Stimulated activated CD4-positive, alpha-beta T cell treated with anti-CD3 and anti-CD28 coated beads, Interleukin-4, amount 100 ng/mL, for 48 hours (primary cell): ENCODE results near the gene EPHX1.
"Not testable (repeated sequence)": the region's sequence is repeated elsewhere in the genome, so short reads cannot be mapped to it uniquely, and the experiment has no call there.

Experiments
- DNase-seq, 2 donors: peaks; one replicate each; pipeline ENCODE4 v3.0.0-alpha.2; 2020; ENCODE audit warnings: low read depth in 2 of 2

The EPHX1 gene

DNA sequence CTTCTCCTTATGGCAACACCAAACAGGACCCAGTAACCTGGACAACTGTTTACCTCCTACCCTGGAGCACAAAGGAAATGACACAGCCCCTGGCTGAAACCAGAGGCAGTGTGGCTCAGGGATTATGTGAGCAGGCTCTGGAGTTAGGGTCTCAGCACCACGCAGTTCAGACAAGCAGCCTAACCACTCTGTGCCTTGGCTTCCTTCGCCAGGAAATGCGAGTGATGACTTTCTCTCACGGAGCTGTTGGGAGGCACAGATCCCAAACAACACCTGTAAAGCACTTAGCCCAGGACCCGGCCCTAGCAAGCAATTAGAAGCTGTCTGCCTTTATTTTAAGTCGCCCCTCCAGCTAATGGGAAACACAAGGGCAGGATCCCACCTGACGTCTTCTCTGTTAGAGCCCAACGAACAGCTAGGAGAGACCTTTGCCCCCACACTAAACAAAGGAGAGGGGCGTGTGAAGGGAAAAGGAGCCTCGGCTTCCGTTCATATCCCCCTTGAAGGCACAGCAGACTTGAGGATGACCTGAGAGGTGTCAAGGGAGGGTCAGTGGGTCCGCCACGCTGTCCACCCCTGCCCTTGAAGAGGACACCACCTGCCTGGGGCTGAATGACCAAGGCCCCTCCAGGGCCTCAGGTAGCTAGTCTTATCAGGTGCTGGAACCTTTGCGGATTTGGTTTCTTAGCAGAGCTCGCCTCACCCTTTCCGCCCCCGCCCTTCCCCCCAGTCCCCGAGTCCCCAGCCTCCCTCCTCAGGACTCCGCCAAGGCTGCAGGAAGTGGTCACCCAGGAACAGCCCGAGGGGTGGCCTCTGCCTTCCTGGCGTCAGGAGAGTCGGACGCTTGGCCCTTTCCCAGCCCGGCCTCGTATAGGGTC lies 71.4 kb downstream of the EPHX1 start:
- no peak for DNase-seq

DNA sequence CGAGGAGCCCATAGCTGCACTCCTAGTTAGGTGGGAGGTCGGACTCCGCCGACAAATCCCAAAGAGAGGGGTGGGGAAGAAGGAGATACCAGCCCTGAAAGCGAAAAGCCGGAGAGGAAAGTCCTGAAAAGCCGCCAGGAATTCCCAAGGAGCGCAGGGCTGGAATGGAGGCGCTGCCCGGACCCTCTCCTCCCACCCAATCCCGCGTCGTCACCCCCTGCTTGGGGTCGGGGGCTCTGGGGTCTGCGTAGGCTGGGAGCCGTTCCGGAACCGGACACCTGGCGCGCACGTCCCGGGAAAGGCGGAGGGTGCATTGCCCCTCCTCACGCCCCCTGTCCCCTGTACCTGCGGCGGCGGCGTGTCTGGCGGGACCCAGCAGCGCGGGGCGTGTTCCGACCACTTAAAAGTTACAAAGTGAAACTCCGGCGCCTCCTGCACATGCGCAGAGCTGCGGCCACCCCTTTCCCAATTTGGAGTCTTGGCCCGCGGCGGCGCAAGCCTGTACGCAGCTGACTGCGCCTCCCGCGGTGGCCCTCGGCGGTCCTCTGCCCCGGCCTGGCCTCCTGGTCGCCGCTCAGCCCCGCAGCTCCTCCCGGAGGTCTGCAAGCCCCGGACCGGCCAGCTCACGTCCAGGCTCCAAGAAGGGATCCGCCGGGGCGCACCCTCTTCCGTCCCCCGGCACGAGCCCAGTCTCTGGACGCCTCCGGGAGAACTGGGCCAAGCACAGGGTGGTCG lies 72.2 kb downstream of the EPHX1 start, which contains the start of gene TMEM63A:
Gene TMEM63A, minus strand, starts transcription at position 422 of the 735 bp plus-strand sequence. CDS start 4,800 bp downstream, outside the sequence.
- DNase-seq: peak; percentile 74 to 86

DNA sequence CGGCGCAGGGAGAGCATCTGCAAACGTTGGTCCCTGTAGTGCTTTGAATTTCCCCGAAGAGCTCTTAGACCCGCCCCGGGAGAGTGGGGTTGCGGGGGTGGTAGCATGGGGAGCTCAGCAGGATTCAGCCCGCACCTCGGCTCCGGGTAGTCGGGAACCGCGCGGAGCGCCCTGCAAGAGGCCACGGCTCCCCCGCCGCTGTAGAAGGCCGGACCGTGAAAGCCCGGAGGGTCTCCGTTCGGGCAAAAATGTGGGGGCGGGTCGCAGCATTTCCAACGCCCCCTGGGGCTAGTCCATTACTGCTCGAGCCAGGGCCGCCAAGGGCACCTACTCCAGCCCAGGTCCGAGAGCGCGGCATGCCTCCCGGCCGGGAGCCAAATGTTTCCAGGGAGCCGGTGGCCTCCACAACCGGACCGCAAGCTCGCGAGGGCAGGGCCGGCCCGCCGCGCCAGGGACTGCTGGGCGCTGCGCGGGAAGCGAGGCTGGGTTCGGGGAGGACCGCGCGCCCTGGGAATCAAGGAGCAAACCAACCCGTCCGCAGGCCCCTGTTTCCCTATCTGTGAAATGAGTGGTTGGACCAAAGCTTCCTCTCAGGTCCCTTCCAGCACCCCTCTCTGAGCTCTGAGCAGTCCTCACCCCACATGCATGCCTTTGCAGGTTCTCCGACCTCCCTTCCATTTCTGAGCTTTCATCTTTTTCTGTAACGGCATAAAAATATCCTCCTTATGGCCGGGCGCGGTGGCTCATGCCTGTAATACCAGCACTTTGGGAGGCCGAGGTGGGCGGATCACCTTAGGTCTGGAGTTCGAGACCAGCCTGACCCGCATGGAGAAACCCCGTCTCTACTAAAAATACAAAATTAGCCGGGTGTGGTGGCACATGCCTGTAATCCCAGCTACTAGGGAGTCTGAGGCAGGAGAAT lies 73.0 kb downstream of the EPHX1 start:
- DNase-seq: no peak

DNA sequence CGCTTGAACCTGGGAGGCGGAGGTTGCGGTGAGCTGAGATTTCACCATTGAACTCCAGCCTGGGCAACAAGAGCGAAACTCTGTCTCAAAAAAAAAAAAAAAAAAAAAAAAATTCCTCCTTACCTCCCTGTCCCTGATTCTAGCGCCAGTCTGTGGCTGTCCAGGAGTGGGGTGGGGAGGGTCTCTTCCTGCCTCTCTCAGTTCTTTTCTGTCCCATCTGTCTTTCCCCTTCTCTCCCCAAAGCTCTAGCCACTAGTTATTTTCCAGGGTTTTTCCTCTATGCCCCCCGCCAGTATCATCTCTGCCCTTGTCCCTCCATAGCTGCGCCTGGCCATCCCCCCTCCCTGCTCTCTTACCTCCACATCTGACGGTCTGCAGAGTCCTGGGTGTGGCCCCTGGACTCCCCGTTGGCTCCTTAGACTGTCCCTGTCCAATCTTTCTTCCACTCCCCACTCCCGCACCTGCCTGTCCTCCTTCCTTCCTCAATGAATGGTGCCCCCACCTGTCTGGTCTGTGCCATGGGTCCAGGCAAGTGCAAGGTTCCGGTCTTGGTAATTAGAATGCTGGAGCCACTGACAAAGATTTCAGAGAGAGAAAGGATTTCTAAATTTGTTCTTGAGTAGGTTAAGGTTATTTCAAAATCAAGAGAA lies 73.8 kb downstream of the EPHX1 start:
- no peak for DNase-seq

DNA sequence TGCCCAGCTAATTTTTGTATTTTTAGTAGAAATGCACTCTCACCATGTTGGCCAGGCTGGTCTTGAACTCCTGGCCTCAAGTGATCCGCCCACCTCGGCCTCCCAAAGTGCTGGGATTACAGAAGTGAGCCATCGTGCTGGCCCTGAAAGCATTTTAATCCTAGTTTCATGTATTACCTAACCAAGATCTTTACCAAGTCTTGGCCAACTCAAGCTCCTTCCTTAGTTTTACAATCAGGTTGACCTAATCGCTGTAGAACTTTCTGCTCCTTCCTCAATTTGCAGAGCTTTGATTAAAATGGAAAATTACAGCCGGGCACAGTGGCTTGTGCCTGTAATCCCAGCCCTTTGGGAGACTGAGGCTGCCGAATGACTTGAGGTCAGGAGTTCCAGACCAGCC lies 75.4 kb downstream of the EPHX1 start:
- DNase-seq: no peak

DNA sequence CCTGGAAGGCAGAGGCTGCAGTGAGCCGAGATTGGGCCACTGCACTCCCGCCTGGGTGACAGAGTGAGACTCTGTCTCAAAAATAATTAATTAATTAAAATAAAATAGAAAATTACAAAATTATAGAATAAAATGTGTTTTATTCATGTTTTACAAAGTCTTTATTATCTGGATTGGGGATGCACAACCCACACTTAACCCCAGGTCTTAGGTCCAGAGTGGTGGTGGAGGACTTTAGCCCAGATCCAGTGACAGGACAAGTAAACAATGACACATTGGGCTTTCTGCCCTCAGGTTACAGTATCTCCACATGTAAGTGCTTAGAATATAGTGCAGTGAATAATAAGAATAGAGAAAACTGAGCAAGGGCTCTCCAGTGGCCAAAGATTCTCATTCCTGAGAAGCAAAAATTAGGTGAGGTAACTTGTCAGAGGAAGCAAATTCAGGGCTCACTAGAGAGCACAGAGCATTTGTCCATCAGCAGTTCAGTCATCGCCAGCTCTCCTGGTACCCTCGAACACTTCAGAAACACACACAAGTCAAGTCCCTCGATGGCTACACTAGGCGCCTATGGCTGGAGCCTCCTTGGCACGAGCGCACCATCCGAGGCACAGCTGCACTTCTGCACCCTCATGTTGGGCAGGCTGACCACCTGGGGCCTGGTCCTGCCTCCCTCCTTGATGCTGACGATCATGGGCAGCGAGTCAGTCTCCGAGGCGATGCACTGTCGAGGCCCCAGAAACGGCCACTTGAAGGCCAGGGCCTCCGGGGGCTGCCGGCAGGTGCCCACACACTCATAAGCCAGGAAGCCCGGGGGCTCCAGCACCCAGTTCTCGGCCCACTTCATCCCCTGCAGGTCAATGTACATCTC lies 76.5 kb downstream of the EPHX1 start:
- DNase-seq: no peak

DNA sequence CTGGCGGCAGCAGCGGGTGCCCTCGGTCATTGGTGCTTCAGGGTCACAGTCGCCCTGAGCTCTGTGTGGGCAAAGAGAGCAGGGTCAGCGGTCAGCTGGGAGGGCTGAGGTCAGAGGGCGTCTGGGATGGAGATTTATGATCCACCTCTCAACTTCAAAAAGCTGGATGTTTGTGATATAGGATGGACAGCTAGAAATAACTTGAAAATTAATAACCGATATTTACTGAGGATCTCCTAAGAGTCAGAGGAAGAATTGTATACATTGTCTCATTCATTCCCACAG lies 77.0 kb downstream of the EPHX1 start:
- DNase-seq: no peak

DNA sequence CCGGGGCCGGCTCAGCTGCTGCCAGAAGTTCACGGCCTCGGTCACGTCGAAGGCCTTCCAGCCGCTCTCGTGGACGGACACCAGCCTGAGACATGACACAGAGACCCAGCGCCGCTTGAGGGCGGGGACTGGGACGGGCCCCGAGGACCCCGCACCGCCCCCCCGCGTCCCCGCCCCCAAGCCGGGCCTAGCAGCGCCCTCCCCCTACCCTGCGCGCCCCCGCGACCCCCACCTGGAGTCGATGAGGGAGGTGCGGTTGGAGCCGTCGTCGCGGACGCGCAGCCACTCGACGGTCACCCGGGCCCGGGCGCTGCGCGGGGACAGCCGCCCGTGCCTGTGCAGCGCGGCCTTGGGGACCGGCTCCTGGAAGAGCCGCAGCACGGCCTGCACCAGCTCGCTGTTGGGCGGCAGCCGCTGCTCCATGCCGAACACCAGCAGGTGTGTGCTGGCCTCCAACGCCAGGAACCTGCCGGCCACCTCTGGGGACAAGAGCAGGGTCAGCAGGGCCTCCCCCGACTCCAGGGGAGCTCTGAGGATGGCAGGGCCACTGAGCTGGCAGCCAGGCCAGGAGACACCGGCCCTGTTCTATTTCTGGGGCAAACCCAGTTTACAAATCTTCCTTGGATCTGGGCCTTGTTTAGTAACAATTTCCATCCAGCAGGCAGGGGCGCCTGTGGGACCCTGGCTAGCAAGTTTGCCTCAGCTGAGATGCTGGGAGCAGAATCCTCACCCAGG lies 77.8 kb downstream of the EPHX1 start:
- DNase-seq: not testable (repeated sequence)

DNA sequence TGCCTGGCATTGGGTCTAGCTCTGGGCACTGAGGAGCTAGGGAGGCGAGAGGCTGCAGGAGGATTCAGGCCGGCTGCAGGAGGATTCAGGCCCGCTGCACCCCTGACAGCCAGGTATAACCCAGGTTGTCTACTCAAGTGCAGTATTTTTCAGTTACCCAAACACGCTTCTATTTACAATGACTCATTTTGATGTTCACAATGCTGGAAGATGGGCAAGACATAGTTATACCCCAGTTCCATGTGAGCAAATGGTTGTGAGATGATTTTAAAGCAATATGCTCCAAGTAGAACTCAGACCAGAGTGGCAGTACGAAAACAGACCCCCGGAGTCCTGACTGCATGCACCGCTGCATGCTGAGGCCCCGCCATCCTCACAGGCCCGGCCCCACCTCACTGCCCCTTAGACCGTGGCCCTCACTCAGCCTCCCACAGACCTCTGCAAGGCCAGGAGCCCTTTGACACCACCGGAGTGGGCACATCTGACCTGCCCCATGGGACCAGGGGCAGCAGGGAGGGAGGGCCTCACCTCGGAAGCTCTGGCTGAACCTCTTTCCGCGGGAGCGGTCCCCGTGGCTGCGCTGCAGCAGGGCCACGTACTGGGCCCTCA lies 78.5 kb downstream of the EPHX1 start:
- no peak for DNase-seq

DNA sequence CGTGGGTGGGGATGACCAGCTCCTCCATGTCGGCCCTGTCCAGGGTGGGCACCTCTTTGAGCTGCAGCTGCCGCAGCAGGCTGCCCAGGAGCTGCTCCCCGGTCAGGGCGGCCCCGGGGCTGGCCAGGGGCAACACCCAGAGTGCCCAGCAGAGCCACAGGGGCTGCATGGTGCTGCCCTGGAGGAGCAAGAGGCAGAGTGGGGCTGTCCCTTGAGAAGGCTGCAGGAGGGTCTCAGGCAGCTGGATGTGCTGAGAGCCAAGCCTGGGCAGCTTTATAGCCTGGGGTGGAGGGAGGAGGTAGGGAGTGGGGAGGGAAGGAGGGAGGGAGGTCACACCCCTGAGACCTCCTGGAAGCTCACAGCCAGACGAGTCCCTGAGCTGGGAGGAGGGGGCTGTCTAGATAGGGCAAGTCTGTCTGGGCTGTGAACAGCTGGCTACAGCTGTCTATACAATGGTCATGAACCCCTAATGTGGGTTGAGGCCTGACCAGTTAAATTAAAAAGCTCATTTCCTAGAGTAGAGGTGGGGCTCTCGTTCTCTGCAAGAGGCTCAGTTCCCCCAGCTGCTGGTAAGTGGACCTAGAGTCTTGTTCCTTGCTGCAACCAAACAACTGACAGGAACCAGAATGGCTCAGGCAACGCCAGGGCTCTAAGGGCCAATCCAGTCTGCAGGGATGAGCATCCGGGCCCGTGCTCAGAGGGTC lies 79.1 kb downstream of the EPHX1 start, which contains the start of gene LEFTY1:
Gene LEFTY1, minus strand, starts transcription at position 249 of the 704 bp plus-strand sequence. Its CDS starts 80 bp downstream, at position 169.
- DNase-seq: no peak

DNA sequence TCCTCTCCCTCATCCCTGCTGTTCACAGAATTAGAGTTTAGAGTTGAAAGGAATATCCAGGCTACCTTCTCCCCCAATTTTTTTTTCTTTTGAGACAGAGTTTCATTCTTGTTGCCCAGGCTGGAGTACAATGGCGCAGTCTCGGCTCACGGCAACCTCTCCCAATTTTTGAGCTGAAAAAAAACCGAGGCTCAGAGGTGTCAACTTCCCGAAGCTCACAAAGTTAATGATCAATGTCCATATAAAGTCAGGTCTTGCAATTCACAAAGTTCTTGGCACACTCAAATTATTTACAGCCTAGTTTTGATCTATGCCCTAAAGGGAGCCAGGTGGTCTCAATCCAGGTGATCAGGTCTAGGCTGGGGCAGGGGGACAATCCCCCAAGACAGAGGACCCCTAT lies 79.8 kb downstream of the EPHX1 start:
- DNase-seq: no peak

DNA sequence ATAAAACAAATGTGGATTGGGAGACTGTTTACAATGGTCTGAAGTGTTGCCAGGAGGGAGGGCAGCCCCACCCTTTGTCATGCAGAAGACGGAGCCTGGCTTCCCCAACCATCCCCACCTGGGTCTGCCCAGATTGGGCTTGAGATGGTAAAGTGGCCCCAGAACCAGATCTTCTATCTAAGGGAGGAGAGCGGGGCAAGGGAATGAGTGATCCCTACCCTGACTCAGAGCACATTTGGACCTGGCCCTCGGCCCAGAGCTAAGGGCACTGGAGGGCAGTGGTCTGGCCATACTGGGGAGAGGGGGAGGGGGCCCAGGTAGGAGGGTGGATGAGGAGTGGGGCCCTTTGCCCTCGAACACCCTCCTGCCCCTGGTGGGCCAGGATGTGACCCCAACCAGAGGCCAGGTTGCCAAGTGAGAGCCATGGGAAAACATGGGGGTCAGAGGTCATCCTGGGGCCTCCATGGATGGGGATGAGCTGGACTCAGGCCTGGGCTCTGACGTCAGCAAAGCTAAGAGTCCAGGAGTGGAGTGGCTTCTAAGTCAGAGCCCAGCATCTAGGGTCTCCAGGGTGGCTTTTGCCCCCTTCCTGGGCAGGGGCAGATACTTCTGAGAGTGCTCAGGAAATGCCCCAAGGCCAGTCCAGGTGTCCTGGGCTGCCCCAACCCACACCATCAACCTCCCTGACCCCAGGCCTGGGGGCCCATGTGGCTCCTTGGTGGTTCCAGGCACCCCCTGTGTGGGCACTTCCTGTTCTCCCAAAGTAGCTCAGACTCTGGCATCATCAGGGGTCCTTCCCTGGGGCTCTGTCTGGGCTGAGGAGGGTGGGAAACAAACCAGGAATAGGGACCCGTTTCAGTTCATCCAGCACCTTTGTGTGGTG lies 80.7 kb downstream of the EPHX1 start:
- DNase-seq: no peak

DNA sequence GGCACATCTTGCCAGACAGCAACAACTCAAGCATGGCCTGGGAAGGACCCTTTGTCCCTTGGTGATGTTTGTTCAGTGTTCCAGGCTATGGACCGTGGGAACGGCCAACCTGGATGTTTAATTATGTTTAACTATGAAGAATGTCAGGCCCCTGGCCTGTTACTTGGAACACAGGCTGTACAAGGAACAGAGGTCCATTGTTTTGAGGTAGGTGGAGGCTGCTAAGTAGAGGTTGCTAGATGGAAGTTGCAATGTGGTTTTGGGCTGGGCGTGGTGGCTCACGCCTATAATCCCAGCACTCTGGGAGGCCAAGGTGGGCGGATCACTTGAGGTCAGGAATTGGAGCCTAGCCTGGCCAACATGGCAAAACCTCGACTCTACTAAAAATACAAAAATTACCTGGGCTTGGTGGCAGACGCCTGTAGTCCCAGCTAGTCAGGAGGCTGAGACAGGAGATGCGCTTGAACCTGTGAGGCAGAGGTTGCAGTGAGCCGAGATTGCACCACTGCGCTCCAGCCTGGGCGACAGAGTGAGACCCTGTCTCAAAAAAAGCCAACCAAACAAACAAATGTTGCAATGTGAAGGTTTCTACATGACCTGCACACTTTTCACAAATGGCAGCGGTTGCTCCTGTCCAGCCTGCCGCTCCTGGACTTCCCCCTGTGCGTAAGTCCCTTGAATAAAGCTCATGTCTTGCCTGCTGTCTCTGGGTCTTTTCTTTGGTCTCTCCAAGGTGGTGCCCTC lies 81.5 kb downstream of the EPHX1 start:
- no peak for DNase-seq

DNA sequence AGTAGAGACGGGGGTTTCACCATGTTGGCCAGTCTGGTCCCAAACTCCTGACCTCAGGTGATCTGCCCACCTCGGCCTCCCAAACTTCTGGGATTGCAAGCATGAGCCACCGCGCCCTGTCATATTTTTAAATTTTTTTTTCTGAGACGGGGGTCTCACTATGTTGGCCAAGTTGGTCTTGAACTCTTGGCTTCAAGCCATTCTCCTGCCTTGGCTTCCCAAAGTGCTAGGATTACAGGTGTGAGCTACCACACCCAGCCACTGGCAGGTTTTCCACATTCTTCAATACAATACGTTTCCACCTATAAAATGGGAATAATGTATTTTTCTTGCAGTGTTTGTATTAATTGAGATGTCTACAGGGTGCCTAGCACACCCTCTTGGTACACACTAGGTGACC lies 82.4 kb downstream of the EPHX1 start:
- no peak for DNase-seq
